Fibroblast of villous mesenchyme (primary cell): ENCODE data around the gene FUS. TPM values are rescaled to one million over a fixed set of nuclear protein-coding genes. Genes with fewer than 3 reads are reported as not detected.
"Not testable (repeated sequence)": the region's sequence is repeated elsewhere in the genome, so short reads cannot be mapped to it uniquely, and the experiment has no call there.

Source experiments
- DNase-seq: peaks from one replicate; pipeline ENCODE4 v3.0.0-alpha.2; 2010; ENCODE audit warnings: low read depth
- H3K4me3 ChIP-seq: 2 replicates; pipeline ENCODE4 v1.5.1; 2011; ENCODE audit warnings: low read depth, mild to moderate bottlenecking, low read length
- CTCF ChIP-seq: IDR thresholded peaks from 2 replicates; pipeline ENCODE4 v1.5.1; 2012; ENCODE audit warnings: low read depth, mild to moderate bottlenecking, low read length; ENCODE audit not compliant: insufficient read depth
- total RNA-seq: library from RNA; depleted of rRNA; stranded (reverse); fragments of >200 nt; gene quantifications from 2 replicates; pipeline ENCODE4 v1.2.3, GENCODE V29; 2012

The FUS gene
- total RNA-seq, 1 donor: 54.4 TPM

- no peak overlapping the region for H3K4me3 ChIP-seq
- DNase-seq: no peak
- TF ChIP-seq CTCF: no peak
Observed at GRCh38 chr16:31133046-31133501, 46.9 kb upstream of the FUS start.

GRCh38 chr16:31134091-31134571 lies 45.8 kb upstream of the FUS start:
- TF ChIP-seq CTCF: no peak
- no peak overlapping the region for H3K4me3 ChIP-seq
- no peak for DNase-seq

DNA sequence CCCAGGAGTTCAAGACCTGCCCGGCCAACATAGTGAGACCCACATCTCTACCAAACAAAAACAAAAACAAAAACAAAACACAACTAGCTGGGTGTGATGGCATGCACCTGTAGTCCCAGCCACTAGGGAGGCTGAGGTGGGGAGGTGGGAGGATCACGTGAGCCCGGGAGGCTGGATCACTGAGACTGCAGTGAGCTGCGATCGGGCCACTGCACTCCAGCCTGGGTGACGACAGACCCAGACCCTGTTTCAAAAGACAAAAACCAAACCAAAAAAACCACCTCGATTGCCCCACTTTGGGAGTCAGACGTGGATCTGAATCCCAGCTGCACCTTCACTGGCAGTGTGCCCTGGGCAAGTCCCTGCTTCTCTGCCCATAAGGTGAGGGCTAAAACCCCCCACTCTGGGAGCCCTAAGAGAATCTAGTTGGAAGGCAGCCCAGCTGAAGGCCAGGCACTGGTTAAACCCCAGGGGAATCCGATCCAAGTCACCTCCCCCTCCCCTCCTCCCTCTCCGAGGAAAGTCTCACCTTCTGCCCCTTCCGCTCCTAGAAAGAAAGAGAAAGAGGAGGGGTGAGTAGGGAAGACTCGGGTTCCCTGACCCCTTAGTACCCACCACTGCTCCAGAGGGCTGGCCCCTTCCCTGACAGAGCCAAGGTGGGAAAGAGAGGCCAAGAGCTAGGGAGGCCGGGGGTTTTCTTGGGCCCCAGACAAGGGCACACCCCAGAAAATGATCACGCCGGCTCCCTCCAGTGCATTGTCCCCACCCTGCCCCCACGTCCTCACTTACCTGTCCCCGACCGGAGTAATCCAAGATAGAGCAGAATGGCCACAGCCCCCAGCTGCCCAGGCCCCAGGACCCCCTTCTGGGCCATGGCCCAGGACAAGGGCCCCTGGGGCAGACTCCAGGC lies 45.1 kb upstream of the FUS start:
- no peak for DNase-seq
- no peak for TF ChIP-seq CTCF
- H3K4me3 ChIP-seq: no peak overlapping the region

- TF ChIP-seq CTCF: no peak
- no peak for DNase-seq
- no peak within 1 kb of the TSS for H3K4me3 ChIP-seq
Observed at GRCh38 chr16:31135535-31136286, 44.2 kb upstream of the FUS start, which contains the start of gene PRSS8. PRSS8 (minus strand) TSS chr16:31135727; CDS start chr16:31135498, 229 bp downstream.

- no peak overlapping the region for H3K4me3 ChIP-seq
- no peak for TF ChIP-seq CTCF
- DNase-seq: no peak
Observed at GRCh38 chr16:31136287-31136662, 43.7 kb upstream of the FUS start.

DNA sequence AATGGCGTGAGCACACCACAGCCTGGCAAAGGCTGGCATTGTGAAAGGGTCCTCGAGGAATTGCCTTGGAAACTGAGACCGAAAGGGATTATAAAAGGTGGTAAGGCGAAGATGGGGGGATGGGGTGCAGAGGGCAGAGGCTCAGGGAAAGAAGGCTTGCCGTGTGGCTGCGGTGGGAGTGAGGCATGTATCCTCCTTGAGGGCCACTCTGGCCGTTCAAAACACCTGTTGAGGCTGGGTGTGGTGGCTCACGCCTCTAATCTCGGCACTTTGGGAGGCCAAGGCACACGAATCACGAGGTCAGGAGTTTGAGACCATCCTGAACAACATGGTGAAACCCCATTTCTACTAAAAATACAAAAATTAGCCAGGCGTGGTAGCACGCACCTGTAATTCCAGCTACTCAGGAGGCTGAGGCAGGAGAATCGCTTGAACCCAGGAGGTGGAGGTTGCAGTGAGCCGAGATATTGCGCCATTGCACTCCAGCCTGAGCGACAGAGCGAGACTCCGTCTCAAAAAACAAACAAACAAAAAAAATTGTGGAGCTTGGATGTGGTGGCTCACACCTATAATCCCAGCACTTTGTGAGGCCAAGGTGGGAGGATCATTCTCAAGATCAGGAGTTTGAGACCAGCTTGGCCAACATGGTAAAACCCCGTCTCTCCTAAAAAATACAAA lies 43.0 kb upstream of the FUS start:
- DNase-seq, H3K4me3 ChIP-seq: not testable (repeated sequence)
